Progenitor cell of endocrine pancreas (in vitro differentiated cells): ENCODE results near the gene EPC1. TPM values are rescaled to one million over a fixed set of nuclear protein-coding genes. Genes with fewer than 3 reads are reported as not detected.
A peak's percentile ranks its signal among the peaks of the same experiment; 100 is the strongest.

Experiments
- DNase-seq: peaks from one replicate; pipeline ENCODE4 v3.0.0; 2021; ENCODE audit warnings: low spot score; ENCODE audit not compliant: unreplicated experiment
- H3K27ac Mint-ChIP-seq: 2 replicates; pipeline ENCODE4 v1.8.0; 2021; ENCODE audit warnings: mild to moderate bottlenecking, moderate library complexity, mixed read lengths
- H3K27me3 Mint-ChIP-seq: 2 replicates; pipeline ENCODE4 v1.8.0; 2021; ENCODE audit warnings: mixed read lengths
- H3K36me3 Mint-ChIP-seq: 2 replicates; pipeline ENCODE4 v1.8.0; 2022; ENCODE audit warnings: mixed read lengths; ENCODE audit not compliant: insufficient read depth
- H3K4me1 Mint-ChIP-seq: 2 replicates; pipeline ENCODE4 v1.8.0; 2021; ENCODE audit warnings: low read depth, mixed read lengths
- H3K4me3 Mint-ChIP-seq: 2 replicates; pipeline ENCODE4 v1.8.0; 2021; ENCODE audit warnings: low read depth, mild to moderate bottlenecking, moderate library complexity, mixed read lengths
- H3K9me3 Mint-ChIP-seq: 2 replicates; pipeline ENCODE4 v1.8.0; 2021; ENCODE audit warnings: low read depth, mixed read lengths
- CTCF ChIP-seq: fragments of 200-600 bp; sonication (generic); IDR thresholded peaks from one replicate; pipeline ENCODE4 v1.5.0; 2021; ENCODE audit warnings: antibody characterized with exemption, mild to moderate bottlenecking; ENCODE audit not compliant: unreplicated experiment
- total RNA-seq: library from RNA; stranded (reverse); gene quantifications from 2 replicates; pipeline ENCODE4 v1.2.1, GENCODE V29; 2021

Gene EPC1
- total RNA-seq, 1 donor from 2014 or later = 61.6 TPM

- Mint-ChIP-seq H3K27me3 (no peaks in the 10 kb centered on the region), H3K27ac (no peak overlapping the region)
Observed at GRCh38 chr10:32273336-32273735, 73.6 kb downstream of the EPC1 start.

DNA sequence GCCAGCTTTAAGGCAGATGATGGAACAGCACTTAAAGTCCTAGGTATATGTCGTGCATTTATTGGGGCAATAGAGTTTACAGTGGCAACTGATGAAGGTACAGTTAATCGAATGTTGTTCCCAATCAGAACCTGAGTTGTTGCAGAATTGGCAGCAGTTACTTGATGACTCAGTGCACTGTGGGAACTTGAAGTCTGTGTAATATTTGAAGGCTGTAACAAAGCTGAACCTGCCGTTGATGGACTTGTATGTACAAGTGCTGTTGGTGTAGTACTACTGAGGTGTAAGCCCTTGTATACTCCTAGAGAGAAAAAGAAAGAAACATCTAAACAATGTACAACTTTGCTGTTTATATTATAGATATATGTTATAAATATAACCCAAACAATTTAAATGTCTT is 75.3 kb downstream of the EPC1 start:
- DNase-seq = no peak
- H3K27me3 Mint-ChIP-seq = no peaks in the 10 kb centered on the region
- H3K36me3 Mint-ChIP-seq = peaks cover 26% of the 10 kb centered on the region
- no peak for TF ChIP-seq CTCF
- H3K27ac Mint-ChIP-seq = no peak overlapping the region
- H3K4me1 Mint-ChIP-seq = no peaks in the 10 kb centered on the region
- H3K4me3 Mint-ChIP-seq = no peak overlapping the region
- no peaks in the 10 kb centered on the region for H3K9me3 Mint-ChIP-seq

More at GRCh38 chr10:32273336-32273735, 73.6 kb downstream of the EPC1 start:
- Mint-ChIP-seq H3K4me3 (no peak overlapping the region), H3K4me1 (no peaks in the 10 kb centered on the region), H3K9me3 (no peaks in the 10 kb centered on the region), H3K36me3 (peaks cover 27% of the 10 kb centered on the region)
- no peak for DNase-seq
- TF ChIP-seq CTCF = no peak

DNA sequence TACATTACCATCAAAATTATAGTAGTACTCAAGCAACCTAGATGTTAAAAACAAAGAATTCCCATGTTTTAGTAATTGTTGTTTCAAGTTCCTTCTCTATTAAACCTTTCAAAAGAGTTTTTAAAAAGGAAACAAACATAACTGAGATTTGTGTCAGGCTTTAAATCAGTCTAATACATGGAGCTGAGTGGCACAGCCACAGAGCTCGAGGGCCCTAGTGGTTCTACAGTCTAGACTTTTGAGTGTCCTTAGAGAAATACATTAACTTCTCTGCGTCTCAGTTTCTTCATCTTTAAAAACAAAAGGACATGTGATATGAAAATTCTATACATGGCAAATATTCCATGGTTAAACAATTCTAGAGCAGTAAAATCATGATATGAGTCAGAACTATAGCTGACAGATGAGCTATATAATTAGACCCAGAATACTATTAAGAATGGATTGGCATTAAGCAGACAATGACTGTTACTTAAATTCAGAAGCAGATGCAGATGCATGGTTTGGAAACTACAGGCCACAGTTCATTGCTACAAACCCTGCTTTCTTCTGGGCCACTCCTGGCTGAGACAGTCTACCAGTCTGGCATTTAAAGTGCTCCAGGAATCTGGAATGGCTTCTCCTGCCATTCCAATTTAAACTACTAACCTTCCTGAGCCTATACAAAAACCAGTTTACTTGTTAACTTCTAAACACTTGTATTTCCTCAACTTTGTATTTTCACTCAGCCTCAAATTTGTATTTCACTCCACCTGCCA is 77.4 kb downstream of the EPC1 start:
- peaks cover 5% of the 10 kb centered on the region for H3K4me1 Mint-ChIP-seq
- H3K9me3 Mint-ChIP-seq = no peaks in the 10 kb centered on the region
- H3K27me3 Mint-ChIP-seq = no peaks in the 10 kb centered on the region
- no peak for DNase-seq
- peaks cover 24% of the 10 kb centered on the region for H3K36me3 Mint-ChIP-seq
- no peak overlapping the region for H3K27ac Mint-ChIP-seq
- H3K4me3 Mint-ChIP-seq = no peak overlapping the region
- TF ChIP-seq CTCF = no peak

- no peak overlapping the region for H3K4me3 Mint-ChIP-seq
- H3K27ac Mint-ChIP-seq = no peak overlapping the region
- DNase-seq = no peak
- peaks cover 5% of the 10 kb centered on the region for H3K4me1 Mint-ChIP-seq
- no peaks in the 10 kb centered on the region for H3K9me3 Mint-ChIP-seq
- peaks cover 24% of the 10 kb centered on the region for H3K36me3 Mint-ChIP-seq
- no peak for TF ChIP-seq CTCF
- H3K27me3 Mint-ChIP-seq = no peaks in the 10 kb centered on the region
Observed at GRCh38 chr10:32268788-32269187, 78.2 kb downstream of the EPC1 start.

- Mint-ChIP-seq H3K27ac (peak overlapping the region; percentile 39), H3K4me3 (no peak overlapping the region)
- DNase-seq = no peak
Observed at GRCh38 chr10:32266979-32267378, 80.0 kb downstream of the EPC1 start.

More at GRCh38 chr10:32266979-32267378, 80.0 kb downstream of the EPC1 start:
- peaks cover 5% of the 10 kb centered on the region for H3K4me1 Mint-ChIP-seq
- H3K36me3 Mint-ChIP-seq = peaks cover 23% of the 10 kb centered on the region
- no peaks in the 10 kb centered on the region for H3K9me3 Mint-ChIP-seq
- TF ChIP-seq CTCF = no peak
- H3K27me3 Mint-ChIP-seq = no peaks in the 10 kb centered on the region
